Stimulated activated CD8-positive, alpha-beta memory T cell treated with anti-CD3 and anti-CD28 coated beads, Interleukin-12 subunit alpha, Interleukin-12 subunit beta, amount 100 ng/mL, for 4 hours (primary cell): ENCODE measurements around the gene CARHSP1.
"Not testable (repeated sequence)": the region's sequence is repeated elsewhere in the genome, so short reads cannot be mapped to it uniquely, and the experiment has no call there.

Experiments used
- DNase-seq: peaks from one replicate; pipeline ENCODE4 v3.0.0-alpha.2; 2020; ENCODE audit warnings: low read depth

CARHSP1 gene

DNA sequence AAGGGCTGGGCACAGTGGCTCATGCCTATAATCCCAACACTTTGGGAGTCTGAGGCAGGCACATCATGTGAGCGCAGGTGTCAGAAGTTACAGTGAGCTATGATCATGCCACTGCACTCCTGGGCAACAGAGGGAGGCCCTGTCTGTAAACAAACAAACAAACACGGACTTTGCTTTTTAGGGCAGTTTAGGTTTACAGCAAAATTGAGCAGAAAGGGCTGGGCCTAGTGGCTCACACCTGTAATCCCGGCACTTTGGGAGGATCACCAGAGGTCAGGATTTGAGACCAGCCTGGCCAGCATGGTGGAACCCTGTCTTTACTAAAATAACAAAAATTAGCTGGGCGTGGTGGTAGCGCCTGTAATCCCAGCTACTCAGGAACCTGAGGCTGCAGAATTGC, 3.3 kb upstream of the CARHSP1 start:
- no peak for DNase-seq

DNA sequence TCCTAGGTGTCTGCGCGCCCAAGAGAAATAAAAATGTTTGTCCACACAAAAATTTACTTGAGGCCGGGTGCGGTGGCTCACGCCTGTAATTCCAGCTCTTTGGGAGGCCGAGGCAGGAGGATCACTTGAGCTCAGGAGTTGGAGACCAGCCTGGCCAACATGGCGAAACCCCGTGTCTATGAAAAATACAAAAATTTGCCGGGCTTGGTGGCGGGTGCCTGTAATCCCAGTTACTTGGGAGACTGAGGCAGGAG, 1.1 kb upstream of the CARHSP1 start:
- DNase-seq: not testable (repeated sequence)

GRCh38 chr16:8869212-8869987, 594 bp upstream of the CARHSP1 start:
- DNase-seq: no peak

GRCh38 chr16:8867932-8868415, 832 bp downstream of the CARHSP1 start:
- DNase-seq: no peak

DNA sequence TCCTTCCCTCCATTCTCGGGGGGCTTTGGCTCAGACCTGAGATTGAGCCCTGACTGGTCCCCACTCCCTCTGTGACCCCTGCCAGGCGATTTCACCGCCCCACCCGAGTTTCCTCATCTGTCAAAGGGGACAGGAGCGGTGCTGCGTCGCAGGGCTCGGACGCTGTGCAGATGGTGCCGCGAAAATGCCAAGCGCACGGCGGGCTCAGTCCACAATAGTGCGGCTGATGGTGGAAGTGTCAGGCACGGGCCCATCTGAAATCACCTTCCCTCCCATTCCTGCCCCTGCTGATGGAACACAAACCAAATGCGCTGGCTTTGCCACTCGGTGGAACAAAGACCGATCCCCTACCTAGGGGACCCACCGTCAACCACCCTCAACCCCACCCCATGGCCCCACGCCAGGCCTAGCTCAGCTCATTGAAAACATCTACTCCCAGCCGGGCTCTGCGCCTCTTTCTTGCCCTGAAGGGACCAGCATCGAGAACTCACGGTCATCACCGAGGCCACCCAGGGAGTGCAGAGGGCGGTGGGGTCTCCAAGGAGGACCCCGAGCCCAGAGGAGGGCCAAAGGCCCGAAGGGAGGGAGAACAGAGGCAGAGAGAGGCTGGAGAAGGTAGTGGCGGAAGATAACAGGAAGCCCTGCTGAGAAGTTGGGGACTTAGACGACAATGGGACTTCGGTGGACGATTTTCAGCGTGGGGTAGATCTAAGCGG, 1.4 kb downstream of the CARHSP1 start:
- DNase-seq: no peak

- DNase-seq: no peak
Observed at GRCh38 chr16:8866884-8867215, 2.0 kb downstream of the CARHSP1 start.

DNA sequence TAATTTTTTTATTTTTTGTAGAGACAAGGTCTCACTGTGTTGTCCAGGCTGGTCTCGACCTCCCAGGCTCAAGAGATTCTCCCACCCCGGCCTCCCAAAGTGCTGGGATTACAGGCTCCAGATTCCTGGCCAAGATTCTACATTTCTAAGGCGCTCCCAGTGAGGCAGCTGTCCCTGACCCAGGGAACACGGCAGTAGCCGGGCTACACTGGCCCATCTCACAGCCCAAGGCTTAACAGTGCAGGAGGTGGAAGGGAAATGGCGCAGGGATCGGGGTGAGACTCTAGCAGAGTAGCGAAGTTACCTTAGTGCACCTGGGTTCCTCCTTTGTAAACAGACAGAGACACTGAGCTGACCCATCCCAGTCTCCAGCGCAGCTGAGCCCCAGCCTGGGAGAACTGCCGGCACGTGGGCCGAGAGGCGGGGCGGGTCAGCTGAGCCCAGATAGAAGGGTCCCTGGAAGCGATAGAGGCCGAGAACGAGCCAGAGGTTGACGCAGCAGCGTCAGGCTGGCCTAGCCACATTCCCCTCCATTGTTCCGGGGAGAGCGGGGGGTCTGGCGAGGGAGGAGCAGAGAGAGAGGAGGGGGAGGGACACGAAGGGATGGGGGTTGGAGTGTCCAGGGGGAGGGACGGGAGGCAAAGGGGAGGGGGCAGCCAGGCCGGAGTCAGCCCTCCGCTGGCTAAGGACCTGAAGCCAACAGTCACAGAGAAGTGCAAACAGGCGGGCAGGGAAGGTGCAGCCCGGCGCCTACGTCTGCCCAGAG, 2.5 kb downstream of the CARHSP1 start:
- DNase-seq: no peak

GRCh38 chr16:8865145-8865882, 3.5 kb downstream of the CARHSP1 start:
- no peak for DNase-seq

- no peak for DNase-seq
Observed at GRCh38 chr16:8864480-8865110, 4.2 kb downstream of the CARHSP1 start.

DNA sequence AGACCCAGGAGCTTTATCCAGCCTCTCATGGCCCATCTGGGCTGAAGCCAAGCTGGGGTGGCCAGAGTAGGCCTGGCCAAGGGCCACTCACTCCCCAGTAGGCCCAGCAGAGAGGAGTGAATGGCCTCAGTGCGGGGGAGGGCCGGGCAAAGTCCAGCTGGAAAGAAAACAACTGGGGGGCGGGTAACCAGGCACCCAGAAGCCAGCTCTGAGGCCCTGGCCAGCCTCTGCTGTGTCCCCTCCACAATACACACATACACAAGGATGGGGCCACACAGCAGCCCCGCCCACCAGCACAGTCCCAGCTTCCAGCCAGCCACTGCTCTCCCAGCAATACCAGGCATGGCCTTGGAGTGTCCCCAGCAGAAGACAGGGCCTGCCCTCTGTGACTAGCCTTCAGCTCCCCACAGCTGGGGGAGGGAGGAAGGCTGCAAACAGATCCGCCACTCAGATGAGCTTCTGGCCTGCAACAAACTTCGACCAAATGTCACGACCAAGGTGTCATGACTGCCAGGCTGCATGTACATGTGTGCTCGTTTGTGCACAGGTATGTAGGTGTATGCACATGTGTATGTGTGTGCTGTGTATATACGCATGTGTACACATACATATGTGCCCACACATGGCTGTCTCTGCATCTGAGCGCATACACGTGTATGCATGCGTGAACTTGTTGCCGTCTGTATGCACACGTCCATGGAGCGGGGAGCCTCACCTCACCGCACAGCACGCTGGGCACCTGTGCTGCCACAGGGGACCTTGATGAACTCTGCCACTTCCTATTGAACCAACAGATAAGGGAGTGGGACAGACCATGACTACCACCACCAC, 5.0 kb downstream of the CARHSP1 start:
- no peak for DNase-seq

DNA sequence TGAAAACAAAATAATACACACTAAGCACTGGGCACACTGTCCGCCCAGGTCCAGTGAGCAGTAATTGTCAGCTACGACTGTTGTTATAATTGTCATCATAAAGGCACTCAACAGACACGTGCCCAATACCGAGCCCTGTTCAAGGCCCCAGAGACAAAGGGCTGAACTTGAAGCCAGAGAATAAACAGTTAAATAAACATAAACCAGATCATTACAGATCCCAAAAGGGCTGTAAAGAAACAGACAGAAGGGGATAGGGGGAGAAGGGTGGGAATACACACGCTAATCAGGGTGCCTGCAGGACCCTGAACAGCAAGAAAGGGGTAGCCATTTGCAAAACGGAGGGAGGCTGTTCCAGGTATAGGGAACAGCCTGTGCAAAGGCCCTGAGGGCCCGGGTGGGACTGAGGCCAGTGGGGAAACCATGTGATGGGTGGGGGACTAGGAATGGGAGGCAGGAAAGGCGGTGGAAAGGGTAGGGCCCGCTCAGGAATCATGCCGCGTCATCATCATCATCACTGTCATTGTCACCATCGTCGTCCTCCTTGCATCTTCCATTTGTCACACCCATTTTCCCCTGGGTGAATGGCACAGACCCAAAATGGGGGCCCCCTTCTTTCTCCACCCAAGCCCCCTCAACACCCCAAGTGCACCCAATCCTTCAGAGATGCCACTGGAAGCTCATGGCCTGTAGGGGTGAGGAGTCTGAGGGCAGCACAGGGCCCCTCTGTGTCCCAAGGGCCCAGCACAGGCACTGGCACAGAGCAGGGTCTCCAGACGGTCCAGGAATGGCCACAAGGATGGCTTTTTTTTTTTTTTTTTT, 6.3 kb downstream of the CARHSP1 start:
- no peak for DNase-seq

DNA sequence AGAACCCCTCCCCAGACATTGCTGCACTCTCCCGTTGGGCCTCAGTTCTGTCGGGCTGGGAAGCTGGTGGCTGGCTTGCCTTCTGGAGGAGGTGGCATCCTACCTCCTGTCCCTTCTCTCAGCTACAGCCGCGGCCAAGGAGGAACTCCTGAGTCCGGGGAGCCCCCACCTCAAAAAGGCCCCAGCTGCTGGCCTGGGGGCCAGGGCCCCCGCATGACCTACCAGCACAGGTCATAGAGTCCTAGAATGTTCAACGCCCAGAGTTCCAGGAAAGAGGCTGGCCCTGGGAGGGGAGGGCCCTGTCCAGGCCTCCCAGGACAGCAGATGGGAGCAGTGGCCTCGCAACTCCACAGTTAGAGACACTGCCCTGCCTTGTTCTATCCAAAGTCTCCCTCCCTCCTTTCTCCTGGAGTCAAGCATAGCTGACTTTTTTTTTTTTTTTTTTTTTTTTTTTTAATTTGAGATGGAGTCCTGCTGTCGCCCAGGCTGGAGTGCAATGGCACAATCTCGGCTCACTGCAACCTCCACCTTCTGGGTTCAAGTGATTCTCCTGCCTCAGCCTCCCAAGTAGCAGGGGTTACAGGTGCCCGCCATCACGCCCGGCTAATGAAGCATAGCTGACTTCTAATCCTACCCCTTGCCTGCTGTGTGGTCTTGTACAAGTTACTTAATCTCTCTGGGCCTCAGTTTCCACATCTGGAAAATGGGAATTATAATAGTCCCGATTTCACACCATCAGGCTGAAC, 7.1 kb downstream of the CARHSP1 start:
- no peak for DNase-seq

DNA sequence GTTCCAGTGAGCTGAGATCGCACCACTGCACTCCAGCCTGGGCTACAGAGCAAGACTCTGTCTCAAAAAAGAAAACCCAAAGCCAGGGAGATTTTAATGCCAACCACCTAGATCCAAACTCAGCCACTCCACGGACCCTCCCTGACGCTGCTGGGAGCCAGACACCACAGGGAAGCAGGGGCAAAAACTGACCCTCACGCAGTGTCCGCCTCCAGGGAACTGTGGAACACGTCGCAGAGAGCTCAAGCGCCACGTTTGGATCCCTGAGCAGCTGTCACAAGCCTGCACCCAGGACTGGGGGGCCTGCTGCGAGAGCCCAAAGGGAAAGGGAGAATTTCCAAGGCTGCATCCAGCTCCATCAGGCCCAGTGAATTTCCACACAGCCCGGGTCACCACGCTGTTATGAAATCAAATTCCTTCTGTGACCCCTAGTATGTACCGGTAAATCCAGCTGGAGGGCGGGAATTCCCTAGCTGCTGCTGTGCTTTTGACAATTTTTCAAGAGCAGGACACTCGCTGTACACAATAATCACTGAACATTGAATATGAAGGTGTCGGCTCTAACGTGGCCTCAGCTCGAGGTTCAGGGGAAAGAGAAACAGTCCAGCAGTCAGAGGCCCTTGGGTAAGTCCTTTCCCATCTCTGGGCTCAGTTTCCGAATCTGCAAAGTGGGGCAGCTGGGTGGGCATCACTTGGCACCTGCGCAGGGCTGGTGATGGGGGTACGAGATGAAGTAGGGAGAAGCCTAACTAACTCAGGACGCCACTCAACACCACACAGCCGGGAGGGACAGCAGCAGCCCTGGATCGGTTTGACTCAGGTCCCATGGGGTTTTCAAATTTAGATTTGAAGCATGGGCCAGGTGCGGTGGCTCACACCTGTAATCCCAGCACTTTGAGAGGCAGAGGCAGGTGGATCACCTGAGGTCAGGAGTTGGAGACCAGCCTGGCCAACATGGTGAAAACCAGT, 8.6 kb downstream of the CARHSP1 start:
- no peak for DNase-seq

DNA sequence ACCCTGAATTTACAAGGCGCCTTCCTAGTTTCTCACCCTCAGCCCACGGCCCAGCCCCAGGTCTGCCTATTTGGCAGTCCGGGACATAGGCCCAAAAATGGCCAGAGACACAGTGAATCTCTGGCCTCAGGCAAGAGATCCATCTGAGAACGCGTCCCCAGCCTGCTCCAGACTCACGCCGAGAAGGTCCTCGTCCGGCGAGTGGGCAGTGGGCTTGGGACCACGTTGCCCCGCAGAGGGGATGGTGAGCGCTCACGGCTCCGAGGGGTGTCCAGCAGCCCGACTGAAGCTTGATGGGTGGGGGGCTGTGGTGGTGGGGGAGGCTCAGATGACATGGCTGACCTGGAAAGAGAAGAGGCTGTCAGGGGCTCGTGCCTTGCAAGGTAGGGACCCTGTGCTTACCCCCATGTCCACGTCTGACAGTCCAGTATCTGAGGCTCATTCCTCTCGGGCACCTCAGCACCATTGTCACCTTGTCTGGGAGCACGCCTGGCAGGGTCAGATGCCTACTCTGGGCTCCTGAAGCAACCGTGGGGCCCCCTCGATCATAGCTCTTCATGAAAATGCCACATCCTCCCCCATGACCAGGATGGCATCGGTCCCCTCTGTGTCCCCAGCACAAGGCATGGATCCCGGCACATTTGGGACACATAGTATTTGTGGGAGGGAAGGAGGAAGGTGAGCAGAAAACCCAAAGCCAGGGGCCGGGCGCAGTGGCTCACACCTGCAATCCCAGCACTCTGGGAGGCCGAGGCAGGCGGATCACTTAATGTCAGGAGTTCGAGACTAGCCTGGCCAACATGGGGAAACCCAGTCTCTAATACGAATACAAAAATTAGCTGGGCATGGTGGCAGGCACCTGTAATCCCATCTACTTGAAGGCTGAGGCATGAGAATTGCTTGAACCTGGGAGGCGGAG, 9.6 kb downstream of the CARHSP1 start:
- no peak for DNase-seq

DNA sequence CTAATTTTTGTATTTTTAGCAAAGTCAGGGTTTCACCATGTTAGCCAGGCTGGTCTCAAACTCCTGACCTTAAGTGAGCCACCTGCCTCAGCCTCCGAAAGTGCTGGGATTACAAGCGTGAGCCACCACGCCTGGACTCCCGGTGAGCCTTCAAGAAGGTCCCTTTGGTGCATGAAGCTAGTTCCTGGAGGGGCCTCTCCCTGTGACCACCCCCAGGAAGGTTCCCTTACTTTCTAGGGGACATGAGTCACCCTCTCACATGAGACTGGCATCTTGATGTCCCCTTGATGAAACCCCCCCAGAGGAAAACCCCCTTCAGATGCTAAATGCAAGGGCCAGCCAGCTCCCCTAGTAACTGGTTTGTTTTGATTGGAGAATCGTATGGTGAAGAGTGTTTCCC, 12.8 kb downstream of the CARHSP1 start:
- no peak for DNase-seq

DNA sequence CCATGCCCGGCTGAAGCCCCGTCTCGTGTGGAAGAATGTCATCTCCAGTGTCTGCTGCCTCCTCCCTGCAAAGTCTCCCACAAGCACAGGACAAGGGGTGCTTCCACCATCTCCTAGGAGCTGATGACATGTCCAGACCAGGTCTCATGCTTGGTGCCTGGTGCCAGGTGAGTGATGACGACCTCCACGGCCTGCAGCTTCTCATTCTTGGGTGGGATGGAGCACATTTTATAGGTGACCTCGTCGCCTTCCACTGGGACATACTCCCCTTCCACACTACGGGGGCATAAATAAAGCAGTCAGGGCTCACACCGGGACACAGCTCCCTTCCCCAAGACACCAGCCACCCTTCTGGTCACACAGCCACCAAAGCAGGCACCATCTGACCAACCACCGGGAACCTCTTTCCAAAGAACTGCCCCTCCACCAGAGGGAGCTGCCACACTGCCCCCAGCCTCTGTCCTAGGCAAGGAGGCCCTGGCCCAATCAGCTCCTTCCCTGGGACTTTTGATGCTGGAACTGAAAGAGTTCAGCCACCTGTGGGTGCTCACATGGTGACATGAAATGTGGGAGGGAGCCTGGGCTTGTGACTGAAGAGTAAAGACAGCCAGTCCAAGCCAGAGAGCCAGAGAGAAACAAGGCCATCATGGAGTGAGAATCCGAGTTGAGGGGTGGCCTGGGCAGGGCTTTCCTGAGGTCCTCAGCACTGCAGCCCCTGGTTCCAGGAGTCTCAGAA, 13.6 kb downstream of the CARHSP1 start:
- no peak for DNase-seq
